ENCODE results near the gene ATP2C1.

GRCh38 chr3:131036200-131036816, 142.4 kb downstream of the ATP2C1 start:
- TF ChIP-seq CHCHD3 (CRISPR knock-in tag; IDR thresholded peaks at IDR 0.05) (no peak), POLR2A (conservative IDR thresholded peaks at IDR 0.05) (no peak), ATF3 (IDR thresholded peaks at IDR 0.05) (no peak), ATF3 (CRISPR knock-in tag; conservative IDR thresholded peaks at IDR 0.05) (no peak), PTBP1 (IDR thresholded peaks at IDR 0.05; ENCODE audit: low read depth, low read length) (no peak), CEBPB (tag; IDR thresholded peaks at IDR 0.05) (no peak), ZNF740 (CRISPR knock-in tag; IDR thresholded peaks at IDR 0.05) (no peak), ZNF740 (tag; IDR thresholded peaks at IDR 0.05) (no peak), HDAC2 (IDR thresholded peaks at IDR 0.05) (no peak), NR2C2 (CRISPR knock-in tag; IDR thresholded peaks at IDR 0.05) (no peak), NR2C2 (tag; IDR thresholded peaks at IDR 0.05) (no peak)
